IMR-90 (cell line): Measurements from ENCODE around the gene KPNA2. TPM values are rescaled to one million over a fixed set of nuclear protein-coding genes. Genes with fewer than 3 reads are reported as not detected.

Experiments
- ATAC-seq: fragments of 200-7000 bp; cut with Tn5 transposase; 2 replicates; pipeline ENCODE4 v1.9.1; 2020; ENCODE audit warnings: low read depth, mild to moderate bottlenecking, moderate library complexity
- BruUV-seq: library from RNA; stranded (reverse); fragments of 400-500 nt; replicated peaks from 2 replicates; lab custom pipeline; 2021; lab: Mats Ljungman, UMichigan
- CTCF ChIA-PET: fragments of 300-600 bp; formaldehyde crosslinking; extraction: SDS; loops from one replicate; lab custom pipeline; 2021; ENCODE audit warnings: antibody characterized with exemption; lab: Yijun Ruan, JAX
- POLR2A ChIA-PET: fragments of 300-600 bp; sonication (Branson Sonifier 250); formaldehyde crosslinking; loops from one replicate; lab custom pipeline; 2022; ENCODE audit warnings: antibody characterized with exemption; ENCODE audit not compliant: unreplicated experiment; lab: Charles Lee
- DNase-seq: peaks from one replicate; pipeline ENCODE4 v3.0.0; 2013
- H2AFZ ChIP-seq: replicated peaks from 2 replicates; pipeline ENCODE3; 2013; ENCODE audit warnings: low read length, mild to moderate bottlenecking; ENCODE audit not compliant: poor library complexity
- H2AK5ac ChIP-seq: 2 replicates; pipeline ENCODE4 v1.6.1; 2013; ENCODE audit warnings: low read depth, low read length, inconsistent platforms
- H2AK9ac ChIP-seq: replicated peaks from 2 replicates; pipeline ENCODE3; 2013; ENCODE audit warnings: mild to moderate bottlenecking, low read depth, low read length, moderate library complexity; ENCODE audit not compliant: poor library complexity
- H2BK120ac ChIP-seq: 2 replicates; pipeline ENCODE4 v1.6.1; 2013; ENCODE audit warnings: low read depth, low read length, inconsistent platforms
- H2BK15ac ChIP-seq: 3 replicates; pipeline ENCODE4 v1.6.1; 2013; ENCODE audit warnings: low read depth, low read length, inconsistent platforms
- H2BK20ac ChIP-seq: 2 replicates; pipeline ENCODE4 v1.6.1; 2013; ENCODE audit warnings: low read depth, mild to moderate bottlenecking, inconsistent platforms, low read length, moderate library complexity
- H2BK5ac ChIP-seq: 2 replicates; pipeline ENCODE4 v1.6.1; 2013; ENCODE audit warnings: mild to moderate bottlenecking, low read depth, low read length, inconsistent platforms; ENCODE audit not compliant: poor library complexity, severe bottlenecking
- H3K14ac ChIP-seq: replicated peaks from 2 replicates; pipeline ENCODE4 v1.6.1; 2013; ENCODE audit warnings: low read depth, low read length, inconsistent platforms
- H3K18ac ChIP-seq: 2 replicates; pipeline ENCODE4 v1.6.1; 2013; ENCODE audit warnings: low read depth, low read length, control low read depth
- H3K23ac ChIP-seq: 2 replicates; pipeline ENCODE4 v1.6.1; 2013; ENCODE audit warnings: low read depth, low read length, inconsistent platforms
- H3K27ac ChIP-seq: 2 replicates; pipeline ENCODE4 v1.5.1; 2013; ENCODE audit warnings: mild to moderate bottlenecking, control low read depth, low read length; ENCODE audit not compliant: insufficient read depth
- H3K27me3 ChIP-seq: 2 replicates; pipeline ENCODE4 v1.6.1; 2013; ENCODE audit warnings: low read length; ENCODE audit not compliant: control insufficient read depth, insufficient read depth
- H3K36me3 ChIP-seq: 2 replicates; pipeline ENCODE4 v1.6.1; 2013; ENCODE audit warnings: low read length, mixed read lengths; ENCODE audit not compliant: control insufficient read depth, insufficient read depth
- H3K4ac ChIP-seq: 2 replicates; pipeline ENCODE4 v1.6.1; 2013; ENCODE audit warnings: low read depth, low read length, inconsistent platforms
- H3K4me1 ChIP-seq: 2 replicates; pipeline ENCODE4 v1.6.1; 2013; ENCODE audit warnings: low read length, mixed read lengths; ENCODE audit not compliant: control insufficient read depth, insufficient read depth
- H3K4me2 ChIP-seq: 2 replicates; pipeline ENCODE4 v1.6.1; 2013; ENCODE audit warnings: low read depth, mild to moderate bottlenecking, control low read depth, low read length, moderate library complexity
- H3K4me3 ChIP-seq: 2 replicates; pipeline ENCODE4 v1.5.1; 2013; ENCODE audit warnings: low read depth, mild to moderate bottlenecking, control low read depth, low read length, moderate library complexity; ENCODE audit not compliant: insufficient read depth
- H3K56ac ChIP-seq: 2 replicates; pipeline ENCODE4 v1.6.1; 2013; ENCODE audit warnings: low read length, inconsistent platforms; ENCODE audit not compliant: insufficient read depth; ENCODE audit errors: extremely low read depth
- H3K79me1 ChIP-seq, 2 experiments: 2 replicates each; pipeline ENCODE4 v1.6.1; 2013; ENCODE audit warnings: low read length in 2 of 2, inconsistent platforms in 1 of 2, low read depth in 1 of 2
- H3K9ac ChIP-seq: 2 replicates; pipeline ENCODE4 v1.6.1; 2013; ENCODE audit warnings: low read depth, low read length, control low read depth
- H3K9me1 ChIP-seq: 2 replicates; pipeline ENCODE4 v1.6.1; 2013; ENCODE audit warnings: low read length, inconsistent platforms; ENCODE audit not compliant: insufficient read depth
- H3K9me3 ChIP-seq: 2 replicates; pipeline ENCODE4 v1.6.1; 2013; ENCODE audit warnings: low read length; ENCODE audit not compliant: control insufficient read depth, insufficient read depth
- H4K20me1 ChIP-seq: 2 replicates; pipeline ENCODE4 v1.6.1; 2013; ENCODE audit warnings: low read length, inconsistent platforms; ENCODE audit not compliant: insufficient read depth
- H4K5ac ChIP-seq: 2 replicates; pipeline ENCODE4 v1.6.1; 2013; ENCODE audit warnings: mild to moderate bottlenecking, low read depth, low read length, control low read depth
- H4K8ac ChIP-seq, 2 experiments: 2 replicates each; pipeline ENCODE4 v1.6.1; 2013; ENCODE audit warnings: low read depth in 2 of 2, low read length in 2 of 2, control low read depth in 1 of 2, inconsistent platforms in 1 of 2
- H4K91ac ChIP-seq: 2 replicates; pipeline ENCODE4 v1.6.1; 2013; ENCODE audit warnings: low read depth, low read length, inconsistent platforms; ENCODE audit not compliant: insufficient read depth
- BHLHE40 ChIP-seq: fragments of 150-350 bp; IDR thresholded peaks from 2 replicates; pipeline ENCODE4 v1.6.1; 2016; ENCODE audit warnings: mild to moderate bottlenecking, low read depth, low read length
- NFE2L2 ChIP-seq: fragments of 150-350 bp; IDR thresholded peaks from 2 replicates; pipeline ENCODE4 v1.6.1; 2016; ENCODE audit warnings: low read depth, mild to moderate bottlenecking, low read length
- WGBS, 2 experiments: methylation state at CpG; one replicate each; pipeline versions ENCODE4 v1.1.5 to v1.1.7; 2013; ENCODE audit warnings: missing lambda C conversion rate in 2 of 2; ENCODE audit not compliant: insufficient read length in 1 of 2; ENCODE audit errors: extremely low coverage in 2 of 2; 5-methylcytosine and 5-hydroxymethylcytosine counted together
- dilution Hi-C: fragments of 300-500 bp; cut with HindIII; formaldehyde crosslinking; loops from one replicate; pipeline ENCODE4 v1.14.3; 2018; ENCODE audit warnings: low sequenced_read_pairs; ENCODE audit not compliant: unreplicated experiment
- in situ Hi-C: fragments of 300-500 bp; cut with MboI; formaldehyde crosslinking; loops from 3 replicates; pipeline ENCODE4 v1.14.3; 2019; ENCODE audit warnings: low sequenced_read_pairs, inconsistent platforms, mixed read lengths
- intact Hi-C: fragments of 100-400 bp; cut with micrococcal nuclease; formaldehyde crosslinking; loops from 2 replicates; pipeline ENCODE4 v1.10.0; 2022
- polyA plus RNA-seq, 3 experiments: library from polyadenylated mRNA; depleted of rRNA; stranded (reverse); fragments of >200 nt; gene quantifications; 2 replicates each; pipeline ENCODE4 v1.2.3, GENCODE V29; 2012; ENCODE audit warnings: low replicate concordance in 1 of 3
- total RNA-seq: library from RNA; depleted of rRNA; stranded (reverse); fragments of >200 nt; gene quantifications from 2 replicates; pipeline ENCODE4 v1.2.3, GENCODE V29; 2012
- TF ChIP-seq, protein P1 (sequence below): fragments of 150-350 bp; IDR thresholded peaks from 2 replicates; pipeline ENCODE4 v1.6.1; 2016; ENCODE audit warnings: low read depth, mild to moderate bottlenecking, low read length, moderate library complexity, borderline replicate concordance

KPNA2 gene
- total and polyA plus RNA-seq, 2 of the 4 experiments (the other 2 are of a cell fraction), result 135 to 262 TPM

DNA sequence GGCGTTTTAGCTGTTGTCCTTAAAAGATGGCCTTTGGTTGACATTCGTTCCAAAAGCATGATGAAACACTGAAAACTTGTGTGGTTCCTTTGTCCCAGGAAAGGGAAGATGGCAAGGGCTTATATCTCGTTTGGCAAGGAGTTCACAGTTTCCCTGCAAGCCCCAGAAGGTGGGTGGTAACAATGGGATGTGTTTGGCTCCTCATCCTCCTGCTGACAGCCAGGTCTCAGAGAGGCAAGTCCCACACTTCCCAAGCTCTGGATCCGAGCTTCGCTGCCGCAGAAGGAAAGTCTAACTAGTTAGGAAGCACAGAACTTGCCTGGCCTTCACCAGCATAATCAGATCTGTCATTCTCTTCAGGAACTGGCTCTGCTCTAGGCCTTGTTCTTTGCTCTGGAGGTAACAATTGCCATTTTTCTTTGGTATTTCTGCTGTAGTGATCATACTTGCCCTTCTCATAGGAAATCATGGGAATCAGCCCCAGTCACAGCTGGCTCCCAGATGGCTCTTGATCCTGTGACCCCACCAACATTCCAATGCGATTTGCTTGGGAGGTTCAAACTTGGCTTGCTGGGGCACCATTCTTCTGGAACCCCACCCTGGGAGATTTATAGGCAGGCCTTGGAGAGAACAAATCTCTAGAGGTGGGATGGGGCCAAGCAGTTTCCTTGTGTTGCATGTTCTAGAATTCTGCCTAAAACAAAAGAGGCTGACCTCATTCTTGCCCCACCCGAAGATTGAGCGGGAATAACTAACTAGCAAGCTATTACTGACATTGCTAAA, 17.9 kb downstream of the KPNA2 start:
- Histone ChIP-seq H3K56ac (no peak overlapping the region), H3K9me1 (peaks cover 9% of the 10 kb centered on the region), H3K79me1 (no peaks in the 10 kb centered on the region), H3K14ac (peak overlapping the region; percentile 94), H4K5ac (peak overlapping the region; percentile 61), H2AK5ac (peak overlapping the region; percentile 83), H2AFZ (peak overlapping the region; percentile 75), H3K9me3 (no peaks in the 10 kb centered on the region), H3K18ac (peak overlapping the region; percentile 89), H3K36me3 (no peaks in the 10 kb centered on the region), H3K4ac (peak overlapping the region; percentile 83), H3K4me3 (no peak overlapping the region), H3K23ac (peak overlapping the region; percentile 84; the same call in 1 of the 2 replicates), H4K91ac (peak overlapping the region; percentile 79), H4K20me1 (no peaks in the 10 kb centered on the region), H2BK120ac (peak overlapping the region; percentile 97), H3K27ac (peak overlapping the region; percentile 84; the same call in 1 of the 2 replicates), H2BK15ac (peak overlapping the region; percentile 95; the same call in 2 of the 3 replicates), H2BK20ac (peak overlapping the region; percentile 99), H2AK9ac (peak overlapping the region; percentile 23), H2BK5ac (peak overlapping the region; percentile 63), H3K9ac (no peak overlapping the region), H3K4me1 (peaks cover 11% of the 10 kb centered on the region), H3K4me2 (no peak overlapping the region), H3K27me3 (no peaks in the 10 kb centered on the region), H4K8ac (peak overlapping the region; percentile 49 to 73; a peak in 3 of 4 replicates)
- dilution Hi-C loops (no loop called here), intact Hi-C loops (no loop called here), in situ Hi-C loops (no loop called here)
- ChIA-PET POLR2A (no interaction called here), CTCF (no interaction called here)
- ATAC-seq, result peak; percentile 35
- TF ChIP-seq NFE2L2, result no peak
- TF ChIP-seq, protein P1, sequence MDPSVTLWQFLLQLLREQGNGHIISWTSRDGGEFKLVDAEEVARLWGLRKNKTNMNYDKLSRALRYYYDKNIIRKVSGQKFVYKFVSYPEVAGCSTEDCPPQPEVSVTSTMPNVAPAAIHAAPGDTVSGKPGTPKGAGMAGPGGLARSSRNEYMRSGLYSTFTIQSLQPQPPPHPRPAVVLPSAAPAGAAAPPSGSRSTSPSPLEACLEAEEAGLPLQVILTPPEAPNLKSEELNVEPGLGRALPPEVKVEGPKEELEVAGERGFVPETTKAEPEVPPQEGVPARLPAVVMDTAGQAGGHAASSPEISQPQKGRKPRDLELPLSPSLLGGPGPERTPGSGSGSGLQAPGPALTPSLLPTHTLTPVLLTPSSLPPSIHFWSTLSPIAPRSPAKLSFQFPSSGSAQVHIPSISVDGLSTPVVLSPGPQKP, result no peak
- TF ChIP-seq BHLHE40, result no peak
- DNase-seq, result peak; percentile 84
- WGBS, 2 experiments, result no CpG with 5 or more reads among the region's 9 CpGs
- BruUV-seq, result no TSS peak
